Subcutaneous adipose tissue (tissue), 4 donors: Measurements from ENCODE around the gene SPRED1. TPM values are rescaled to one million over a fixed set of nuclear protein-coding genes. Genes with fewer than 3 reads are reported as not detected.

Source experiments
- total RNA-seq, 4 donors: library from RNA; depleted of rRNA; stranded (reverse); fragments of >200 nt; gene quantifications; one replicate each; pipeline ENCODE4 v1.1.0, GENCODE V29; 2016
- TF ChIP-seq, protein P1 (sequence below): fragments of 450-650 bp; IDR thresholded peaks from one replicate; pipeline ENCODE4 v1.5.1; 2016; ENCODE audit warnings: low read depth, mild to moderate bottlenecking, control low read depth, antibody characterized with exemption, moderate library complexity

Gene SPRED1
- total RNA-seq, 4 donors from 2014 or later = 22.2 to 41.7 (median 29.8) TPM

- TF ChIP-seq, protein P1, sequence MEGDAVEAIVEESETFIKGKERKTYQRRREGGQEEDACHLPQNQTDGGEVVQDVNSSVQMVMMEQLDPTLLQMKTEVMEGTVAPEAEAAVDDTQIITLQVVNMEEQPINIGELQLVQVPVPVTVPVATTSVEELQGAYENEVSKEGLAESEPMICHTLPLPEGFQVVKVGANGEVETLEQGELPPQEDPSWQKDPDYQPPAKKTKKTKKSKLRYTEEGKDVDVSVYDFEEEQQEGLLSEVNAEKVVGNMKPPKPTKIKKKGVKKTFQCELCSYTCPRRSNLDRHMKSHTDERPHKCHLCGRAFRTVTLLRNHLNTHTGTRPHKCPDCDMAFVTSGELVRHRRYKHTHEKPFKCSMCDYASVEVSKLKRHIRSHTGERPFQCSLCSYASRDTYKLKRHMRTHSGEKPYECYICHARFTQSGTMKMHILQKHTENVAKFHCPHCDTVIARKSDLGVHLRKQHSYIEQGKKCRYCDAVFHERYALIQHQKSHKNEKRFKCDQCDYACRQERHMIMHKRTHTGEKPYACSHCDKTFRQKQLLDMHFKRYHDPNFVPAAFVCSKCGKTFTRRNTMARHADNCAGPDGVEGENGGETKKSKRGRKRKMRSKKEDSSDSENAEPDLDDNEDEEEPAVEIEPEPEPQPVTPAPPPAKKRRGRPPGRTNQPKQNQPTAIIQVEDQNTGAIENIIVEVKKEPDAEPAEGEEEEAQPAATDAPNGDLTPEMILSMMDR = no peak
Measured at GRCh38 chr15:38406436-38406835, 153.8 kb downstream of the SPRED1 start.

Other genes with a start within 250 kb of the SPRED1 start
- 10 to 100 TPM; 12.1 to 36.0 (median 13.3) TPM for gene FAM98B, start 201.3 kb downstream of the SPRED1 start, total RNA-seq